Lung (tissue), 12 donors: ENCODE results near the gene RIPOR1. TPM values are rescaled to one million over a fixed set of nuclear protein-coding genes. Genes with fewer than 3 reads are reported as not detected.
A peak's percentile ranks its signal among the peaks of the same experiment; 100 is the strongest.

ENCODE experiments used
- ATAC-seq: fragments of 200-7000 bp; cut with Tn5 transposase; one replicate; pipeline ENCODE4 v1.9.1; 2020; ENCODE audit warnings: moderate number of reproducible peaks; ENCODE audit not compliant: insufficient read depth, low FRiP score
- DNase-seq, 3 donors: peaks; one replicate each; pipeline ENCODE4 v3.0.0-alpha.2; 2013 to 2017
- H3K27ac ChIP-seq, 2 donors: one replicate each; pipeline ENCODE4 v1.5.1; 2013; ENCODE audit warnings: mild to moderate bottlenecking in 2 of 2, moderate library complexity in 2 of 2, control low read depth in 1 of 2, inconsistent platforms in 1 of 2, low read depth in 1 of 2, low read length in 1 of 2
- H3K27me3 ChIP-seq, 3 donors: one replicate each; pipeline ENCODE4 v1.5.1; 2013; ENCODE audit warnings: low read length in 2 of 3; ENCODE audit not compliant: control insufficient read depth in 3 of 3, insufficient read depth in 3 of 3
- H3K36me3 ChIP-seq, 4 donors: one replicate each; pipeline ENCODE4 v1.5.1; 2013; ENCODE audit warnings: low read length in 4 of 4, mild to moderate bottlenecking in 1 of 4, moderate library complexity in 1 of 4; ENCODE audit not compliant: control insufficient read depth in 4 of 4, insufficient read depth in 4 of 4
- H3K4me1 ChIP-seq, 5 donors: one replicate each; pipeline ENCODE4 v1.5.1; 2013; ENCODE audit warnings: low read length in 5 of 5, mild to moderate bottlenecking in 2 of 5, moderate library complexity in 1 of 5; ENCODE audit not compliant: control insufficient read depth in 5 of 5, insufficient read depth in 5 of 5
- H3K4me3 ChIP-seq: one replicate; pipeline ENCODE4 v1.5.1; 2013; ENCODE audit warnings: mild to moderate bottlenecking, control low read depth, moderate library complexity
- H3K9ac ChIP-seq, 2 donors: one replicate each; pipeline ENCODE4 v1.5.1; 2013; ENCODE audit warnings: low read length in 2 of 2, control low read depth in 1 of 2; ENCODE audit not compliant: insufficient read depth in 1 of 2
- H3K9me3 ChIP-seq, 4 donors: one replicate each; pipeline ENCODE4 v1.5.1; 2013; ENCODE audit warnings: low read length in 3 of 4, mild to moderate bottlenecking in 1 of 4, moderate library complexity in 1 of 4; ENCODE audit not compliant: control insufficient read depth in 4 of 4, insufficient read depth in 3 of 4
- WGBS, 2 donors: extraction: QIAGEN DNeasy Blood & Tissue Kit; methylation state at CpG; one replicate each; pipeline ENCODE4 v1.1.7; 2013; 5-methylcytosine and 5-hydroxymethylcytosine counted together
- polyA plus RNA-seq, 2 donors: library from polyadenylated mRNA; stranded (reverse); fragments of 200-250 nt; gene quantifications; one replicate each; pipeline ENCODE4 v1.2.1, GENCODE V29; 2013
- total RNA-seq, 2 donors: library from RNA; depleted of rRNA in 1 of 2; stranded (reverse); fragments of >200 nt in 1 of 2; gene quantifications; one replicate each; pipeline ENCODE4 v1.2.1, GENCODE V29; 2014 to 2021
- TF ChIP-seq, protein P1 (sequence below): IDR thresholded peaks from 2 replicates; pipeline ENCODE4 v1.5.1; 2012; ENCODE audit warnings: mild to moderate bottlenecking; ENCODE audit errors: control extremely low read depth, extremely low read depth
- donor health status: control.
- donor health status: control.
- donor health status: Bipolar disorder and iron deficiency.
- donor health status: healthy.
- donor health status: DM: yes; HTN: yes; CAD: no.

The RIPOR1 gene
- total and polyA plus RNA-seq, 4 donors = 44.1 to 122 (median 70.4) TPM

DNA sequence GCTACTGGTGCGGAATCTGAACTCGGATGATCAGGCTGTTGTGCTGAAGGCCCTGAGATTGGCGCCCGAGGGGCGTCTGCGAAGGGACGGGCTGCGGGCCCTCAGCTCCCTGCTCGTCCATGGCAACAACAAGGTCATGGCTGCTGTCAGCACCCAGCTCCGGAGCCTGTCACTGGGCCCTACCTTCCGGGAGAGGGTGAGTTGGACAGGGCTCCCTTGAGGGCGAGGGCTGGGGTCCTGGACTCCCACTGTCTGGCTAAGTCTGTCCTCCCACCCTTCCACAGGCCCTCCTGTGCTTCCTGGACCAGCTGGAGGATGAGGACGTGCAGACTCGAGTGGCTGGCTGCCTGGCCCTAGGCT, 17.0 kb downstream of the RIPOR1 start:
- no peaks in the 10 kb centered on the region for H3K9me3 ChIP-seq
- DNase-seq (no peak), ATAC-seq (no peak)
- peaks cover 0 to 13% (median 0%) of the 10 kb centered on the region in 5 donors for H3K4me1 ChIP-seq
- no peaks in the 10 kb centered on the region for H3K27me3 ChIP-seq
- peaks cover 6 to 72% (median 35%) of the 10 kb centered on the region in 4 donors for H3K36me3 ChIP-seq
- TF ChIP-seq, protein P1, sequence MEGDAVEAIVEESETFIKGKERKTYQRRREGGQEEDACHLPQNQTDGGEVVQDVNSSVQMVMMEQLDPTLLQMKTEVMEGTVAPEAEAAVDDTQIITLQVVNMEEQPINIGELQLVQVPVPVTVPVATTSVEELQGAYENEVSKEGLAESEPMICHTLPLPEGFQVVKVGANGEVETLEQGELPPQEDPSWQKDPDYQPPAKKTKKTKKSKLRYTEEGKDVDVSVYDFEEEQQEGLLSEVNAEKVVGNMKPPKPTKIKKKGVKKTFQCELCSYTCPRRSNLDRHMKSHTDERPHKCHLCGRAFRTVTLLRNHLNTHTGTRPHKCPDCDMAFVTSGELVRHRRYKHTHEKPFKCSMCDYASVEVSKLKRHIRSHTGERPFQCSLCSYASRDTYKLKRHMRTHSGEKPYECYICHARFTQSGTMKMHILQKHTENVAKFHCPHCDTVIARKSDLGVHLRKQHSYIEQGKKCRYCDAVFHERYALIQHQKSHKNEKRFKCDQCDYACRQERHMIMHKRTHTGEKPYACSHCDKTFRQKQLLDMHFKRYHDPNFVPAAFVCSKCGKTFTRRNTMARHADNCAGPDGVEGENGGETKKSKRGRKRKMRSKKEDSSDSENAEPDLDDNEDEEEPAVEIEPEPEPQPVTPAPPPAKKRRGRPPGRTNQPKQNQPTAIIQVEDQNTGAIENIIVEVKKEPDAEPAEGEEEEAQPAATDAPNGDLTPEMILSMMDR = no peak
- peak overlapping the region in 1 of 2 donors; percentile 30 for H3K27ac ChIP-seq
- H3K9ac ChIP-seq = no peak overlapping the region
- 85 to 88% methylated on average over 14 of the region's 14 CpGs for WGBS, 2 donors
- no peak overlapping the region for H3K4me3 ChIP-seq

DNA sequence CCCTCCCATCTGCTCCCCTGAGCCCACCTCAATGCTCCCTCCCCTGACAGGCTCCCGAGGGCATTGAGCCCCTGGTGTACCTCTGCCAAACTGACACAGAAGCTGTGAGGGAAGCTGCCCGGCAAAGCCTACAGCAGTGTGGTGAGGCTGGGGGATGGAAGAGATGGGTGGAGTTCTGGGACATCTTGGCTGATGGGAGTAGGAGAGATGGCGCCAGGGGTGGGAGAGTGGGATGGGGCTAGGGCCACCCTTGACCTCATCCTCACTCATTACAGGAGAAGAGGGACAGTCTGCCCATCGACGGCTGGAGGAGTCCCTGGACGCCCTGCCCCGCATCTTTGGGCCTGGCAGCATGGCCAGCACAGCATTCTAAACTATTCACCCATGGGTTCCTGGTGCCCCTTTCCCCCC, 17.5 kb downstream of the RIPOR1 start:
- no peaks in the 10 kb centered on the region for H3K27me3 ChIP-seq
- WGBS, 2 donors = 80 to 93% methylated on average over 7 of the region's 7 CpGs
- no peak for DNase-seq
- TF ChIP-seq, protein P1 = no peak
- no peak overlapping the region for H3K9ac ChIP-seq
- no peaks in the 10 kb centered on the region for H3K9me3 ChIP-seq
- H3K36me3 ChIP-seq = peaks cover 6 to 69% (median 34%) of the 10 kb centered on the region in 4 donors
- H3K4me1 ChIP-seq = peaks cover 0 to 11% (median 0%) of the 10 kb centered on the region in 5 donors
- ATAC-seq = no peak
- no peak overlapping the region for H3K4me3 ChIP-seq
- no peak overlapping the region for H3K27ac ChIP-seq

DNA sequence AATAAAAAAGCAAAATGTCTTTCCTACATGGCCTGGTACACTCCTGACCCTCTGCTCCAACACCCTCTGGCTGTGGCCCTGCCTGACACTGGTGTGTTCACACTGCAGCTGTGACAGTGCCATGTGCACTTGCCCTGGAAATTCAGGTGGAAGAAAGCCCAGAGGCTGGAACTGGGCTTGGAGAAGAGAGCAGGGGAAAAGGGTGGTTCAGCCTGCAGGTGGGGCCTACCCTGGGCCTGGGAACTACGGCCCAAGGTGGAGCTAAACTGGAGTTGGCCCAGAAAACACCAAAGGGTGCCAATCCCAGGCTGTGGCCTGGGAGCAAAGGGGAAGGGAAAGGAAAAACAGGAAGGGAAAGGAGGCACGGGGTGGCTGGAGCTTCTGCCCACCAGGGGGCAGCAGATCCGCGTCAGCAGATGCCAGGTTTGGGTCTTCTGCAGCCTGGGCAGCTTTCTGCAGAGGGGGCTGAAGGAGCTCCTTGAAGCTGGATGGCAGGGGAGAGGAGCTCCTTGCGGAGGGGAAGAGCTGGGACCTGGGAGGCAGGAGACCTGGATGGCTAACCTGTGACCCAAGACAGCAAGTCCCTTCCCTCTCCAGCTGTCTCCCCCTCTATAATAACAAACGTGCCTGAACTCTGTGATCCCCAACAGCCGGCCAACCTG, 18.3 kb downstream of the RIPOR1 start:
- WGBS, 2 donors = 8 to 12% methylated on average over 7 of the region's 7 CpGs
- Histone ChIP-seq H3K9ac (no peak overlapping the region), H3K9me3 (no peaks in the 10 kb centered on the region), H3K36me3 (peaks cover 6 to 61% (median 34%) of the 10 kb centered on the region in 4 donors), H3K27me3 (no peaks in the 10 kb centered on the region), H3K27ac (peak overlapping the region in 1 of 2 donors; percentile 26), H3K4me1 (peaks cover 0 to 7% (median under 1%) of the 10 kb centered on the region in 5 donors), H3K4me3 (no peak overlapping the region)
- ATAC-seq = no peak
- DNase-seq = peak; percentile 69 to 77 (median 74)
- TF ChIP-seq, protein P1 = peak; percentile 79
